Hematopoietic multipotent progenitor cell (in vitro differentiated cells): ENCODE measurements around the gene PBOV1. TPM values are rescaled to one million over a fixed set of nuclear protein-coding genes. Genes with fewer than 3 reads are reported as not detected.

Experiments used
- DNase-seq, 3 donors: peaks; one replicate each; pipeline ENCODE4 v3.0.0-alpha.2; 2011 to 2015; ENCODE audit warnings: low read depth in 2 of 3, low spot score in 2 of 3
- total RNA-seq: library from RNA; depleted of rRNA; stranded (reverse); fragments of >200 nt; gene quantifications from one replicate; pipeline ENCODE4 v1.2.3, GENCODE V29; 2012

PBOV1 gene
- total RNA-seq, 1 donor = not detected

DNA sequence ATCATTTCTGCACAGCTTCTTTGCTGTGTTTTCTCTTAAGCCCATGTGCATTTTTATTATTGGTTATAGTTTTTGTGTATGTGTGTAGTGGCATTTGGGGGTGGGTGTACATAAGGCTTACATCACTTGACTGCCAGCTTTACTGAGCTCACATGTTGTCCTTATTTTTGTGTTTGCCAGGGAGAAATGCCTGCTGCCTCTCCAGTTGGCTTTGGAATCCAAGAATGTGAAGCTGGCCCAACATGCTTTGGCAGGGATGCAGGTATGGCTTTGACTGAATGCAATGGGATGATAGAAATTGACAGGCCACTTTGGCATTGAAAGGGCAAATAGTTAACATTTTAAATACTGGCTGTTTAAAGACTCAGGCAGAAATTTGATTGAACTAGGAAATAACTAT, 11.4 kb downstream of the PBOV1 start:
- DNase-seq = no peak

GRCh38 chr6:138205437-138206094, 12.7 kb downstream of the PBOV1 start:
- DNase-seq = no peak

GRCh38 chr6:138204792-138205384, 13.4 kb downstream of the PBOV1 start:
- DNase-seq = no peak

GRCh38 chr6:138204303-138204702, 14.0 kb downstream of the PBOV1 start:
- DNase-seq = no peak

GRCh38 chr6:138203315-138203714, 15.0 kb downstream of the PBOV1 start:
- no peak for DNase-seq

- no peak for DNase-seq
Observed at GRCh38 chr6:138201836-138202235, 16.5 kb downstream of the PBOV1 start.

DNA sequence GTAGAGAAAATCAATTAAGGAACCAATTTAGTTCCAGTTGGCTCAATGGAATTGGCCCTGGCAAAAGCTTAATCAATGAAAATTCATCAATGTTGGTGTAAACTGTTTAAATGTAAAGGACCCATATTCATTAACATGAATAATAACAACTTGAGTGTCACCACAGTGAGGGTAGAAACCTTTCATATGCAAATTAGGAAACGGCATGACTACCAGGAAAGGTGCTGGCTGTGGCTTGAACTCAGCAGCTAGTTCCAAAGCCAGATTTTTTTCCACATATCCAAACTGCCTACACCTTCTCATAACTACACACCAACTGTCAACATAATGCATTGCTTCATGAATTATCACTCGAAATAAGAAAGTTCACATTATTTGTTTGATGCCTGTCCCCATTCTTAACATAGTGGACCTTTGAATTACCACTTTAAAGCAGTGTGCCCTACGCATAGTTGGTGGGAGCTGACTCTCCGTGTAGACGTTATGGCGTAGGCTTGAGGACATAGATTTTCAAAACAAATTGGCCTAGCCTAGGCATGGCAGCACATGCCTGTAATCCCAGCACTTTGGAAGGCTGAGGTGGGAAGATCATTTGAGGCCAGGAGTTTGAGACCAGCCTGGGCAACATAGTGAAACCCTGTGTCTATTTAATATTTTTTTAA, 19.7 kb downstream of the PBOV1 start:
- no peak for DNase-seq

- DNase-seq = no peak
Observed at GRCh38 chr6:138197570-138197969, 20.7 kb downstream of the PBOV1 start.

GRCh38 chr6:138196122-138196738, 22.1 kb downstream of the PBOV1 start:
- no peak for DNase-seq

GRCh38 chr6:138194287-138194686, 24.0 kb downstream of the PBOV1 start:
- no peak for DNase-seq

GRCh38 chr6:138188278-138188941, 29.9 kb downstream of the PBOV1 start:
- DNase-seq = no peak

DNA sequence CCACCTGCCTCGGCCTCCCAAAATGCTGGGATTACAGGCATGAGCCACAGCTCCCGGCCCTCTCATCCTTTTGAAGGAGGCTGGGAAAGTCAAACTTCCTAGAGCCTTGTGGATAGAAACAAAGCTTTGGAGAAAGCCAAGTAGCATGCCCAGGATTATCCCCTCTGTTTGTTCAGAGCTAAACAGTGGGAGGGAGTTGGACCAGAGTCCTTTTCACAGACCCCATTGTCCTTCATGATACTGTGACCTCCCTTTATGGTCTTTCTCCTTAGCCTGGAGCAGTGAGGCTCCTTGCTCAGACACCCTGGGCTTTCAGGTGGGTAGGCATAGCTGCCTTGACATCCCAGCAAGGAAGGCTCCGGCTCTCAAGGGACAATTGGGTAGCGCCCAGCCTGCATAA, 31.1 kb downstream of the PBOV1 start:
- DNase-seq = no peak

DNA sequence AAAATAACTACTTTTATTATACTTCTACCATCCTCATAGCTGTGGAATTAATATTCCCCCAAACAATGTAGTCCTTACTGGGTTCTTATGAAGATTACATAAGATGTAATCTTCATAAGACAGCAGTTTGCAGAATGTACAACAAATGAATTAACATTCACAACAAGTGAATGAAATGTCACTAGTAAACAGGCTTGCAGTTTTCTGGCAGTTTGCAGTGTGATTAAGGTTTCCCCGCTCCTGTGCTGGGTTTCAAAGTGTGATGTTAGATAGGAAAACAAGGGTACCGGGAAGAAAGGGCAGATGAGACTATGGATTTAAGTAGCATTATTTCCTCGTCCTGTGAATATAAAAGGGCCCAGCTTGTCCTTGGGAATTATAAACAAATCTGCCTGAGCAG, 34.1 kb downstream of the PBOV1 start:
- DNase-seq = no peak

DNA sequence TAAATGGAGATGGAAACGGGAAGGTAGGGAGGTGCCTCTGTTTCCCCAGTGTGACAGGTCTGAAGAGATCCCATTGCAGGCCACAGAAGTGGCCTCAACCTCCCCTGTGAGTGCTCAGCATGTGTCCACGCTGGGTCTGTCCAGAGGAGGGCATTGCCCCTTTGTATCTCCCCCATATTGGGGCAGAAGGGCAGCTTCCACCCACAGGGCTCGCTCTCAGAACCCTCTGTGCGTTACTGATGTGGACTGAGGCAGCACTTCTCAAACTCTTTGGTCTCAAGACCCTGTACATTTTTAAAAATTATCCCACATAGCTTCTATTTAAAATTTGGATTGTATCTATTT, 34.5 kb downstream of the PBOV1 start:
- DNase-seq = no peak

DNA sequence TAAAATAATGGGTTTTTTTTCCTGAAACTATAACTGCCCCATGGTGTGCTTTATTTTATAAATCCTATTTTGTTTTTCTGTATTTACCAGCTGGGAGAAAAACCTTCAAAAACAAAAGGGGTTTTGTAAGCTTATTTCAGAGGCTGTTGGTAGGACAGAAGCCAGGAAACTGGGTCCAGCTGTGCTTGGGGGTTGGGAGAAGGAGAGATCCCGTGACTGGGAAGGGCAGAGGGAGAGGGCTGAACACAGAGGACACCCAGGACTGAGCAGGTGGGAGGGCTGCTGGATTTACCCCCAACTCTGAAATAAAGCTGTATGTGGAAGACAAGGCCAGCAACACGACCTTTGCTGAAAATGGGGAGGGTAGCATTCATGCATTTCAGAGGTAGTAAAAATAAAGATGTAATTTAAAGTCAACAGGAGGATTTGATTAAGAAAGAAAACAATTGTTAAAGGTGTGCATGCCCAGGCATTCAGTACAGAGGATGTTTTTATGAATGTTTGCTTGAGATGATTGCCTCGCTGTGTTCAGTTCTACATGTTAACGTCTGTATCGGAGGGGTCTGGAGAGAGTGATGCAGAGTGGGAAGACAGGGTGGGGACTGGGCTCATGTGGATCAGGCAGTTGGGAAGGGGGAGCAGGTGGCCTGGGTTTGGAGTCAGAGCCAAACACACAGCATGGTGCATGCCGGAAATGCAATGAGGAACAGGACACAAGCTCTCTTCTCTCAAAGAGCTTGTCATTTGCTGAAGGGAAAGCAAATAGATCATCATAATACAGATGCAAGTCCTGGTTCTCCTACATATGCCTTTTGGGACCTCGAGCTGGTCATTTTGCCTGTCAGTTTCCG, 35.1 kb downstream of the PBOV1 start:
- DNase-seq = no peak

DNA sequence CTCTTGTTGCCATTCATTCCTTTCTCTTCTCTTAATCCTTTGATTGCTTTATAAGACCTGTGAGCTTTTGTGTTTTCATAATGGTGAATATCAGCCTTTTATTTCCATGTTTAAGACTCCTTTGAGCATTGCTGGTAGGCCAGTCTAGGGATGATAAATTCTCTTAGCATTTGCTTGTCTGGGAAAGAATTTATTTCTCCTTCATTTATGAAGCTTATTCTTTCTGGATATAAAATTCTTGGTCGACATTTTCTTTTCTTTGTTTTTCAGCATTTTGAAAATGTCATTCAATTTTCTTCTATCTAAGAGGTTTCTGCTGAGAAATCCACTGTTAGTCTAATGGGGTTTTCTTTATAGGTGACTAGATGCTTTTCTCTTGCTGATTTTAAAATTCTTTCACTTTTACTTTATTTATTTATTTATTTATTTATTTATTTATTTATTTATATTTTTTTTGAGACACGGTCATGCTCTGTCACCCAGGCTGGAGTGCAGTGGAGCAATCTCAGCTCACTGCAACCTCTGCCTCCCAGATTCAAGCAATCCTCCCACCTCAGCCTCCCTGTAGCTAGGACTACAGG, 41.5 kb downstream of the PBOV1 start:
- DNase-seq = no peak

DNA sequence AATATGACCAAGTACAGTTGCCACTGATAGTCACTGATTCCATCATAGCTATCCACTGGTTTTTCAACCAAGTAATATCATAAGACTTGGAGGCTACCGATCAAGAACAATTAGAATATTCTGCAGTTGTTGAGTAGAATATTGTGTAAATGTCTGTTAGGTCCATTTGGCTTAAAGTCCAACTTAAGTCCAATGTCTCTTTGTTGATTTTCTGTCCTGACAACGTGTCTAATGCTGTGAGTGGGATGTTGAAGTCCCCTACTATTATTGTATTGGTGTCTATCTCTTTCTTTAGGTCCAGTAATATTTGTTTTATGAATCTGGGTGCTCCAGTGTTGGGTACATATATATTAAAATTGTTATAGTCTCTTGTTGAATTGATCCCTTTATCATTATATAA, 42.7 kb downstream of the PBOV1 start:
- no peak for DNase-seq
